Loucy (cell line): ENCODE results near the gene CDC26.
"Not testable (repeated sequence)": the region's sequence is repeated elsewhere in the genome, so short reads cannot be mapped to it uniquely, and the experiment has no call there.

Experiments
- H2AFZ ChIP-seq: fragments of 200-600 bp; sonication (generic); 2 replicates; pipeline ENCODE4 v1.6.0; 2016; ENCODE audit warnings: antibody characterized with exemption, mild to moderate bottlenecking, low read length, moderate library complexity
- H3F3A ChIP-seq: fragments of 200-600 bp; 2 replicates; pipeline ENCODE4 v1.6.0; 2016; ENCODE audit warnings: antibody characterized with exemption, low read depth, mild to moderate bottlenecking
- H3K27me3 ChIP-seq: fragments of 200-600 bp; sonication (generic); 2 replicates; pipeline ENCODE4 v1.6.1; 2014; ENCODE audit warnings: low read length, mild to moderate bottlenecking; ENCODE audit not compliant: insufficient read depth, poor library complexity, severe bottlenecking
- H3K36me3 ChIP-seq: fragments of 200-600 bp; sonication (generic); 2 replicates; pipeline ENCODE4 v1.6.1; 2016; ENCODE audit warnings: low read length; ENCODE audit not compliant: insufficient read depth
- H3K4me1 ChIP-seq: fragments of 200-600 bp; sonication (generic); 2 replicates; pipeline ENCODE4 v1.5.1; 2014; ENCODE audit warnings: low read length, mild to moderate bottlenecking; ENCODE audit not compliant: insufficient read depth, poor library complexity, severe bottlenecking
- H3K4me2 ChIP-seq: fragments of 200-600 bp; sonication (generic); 2 replicates; pipeline ENCODE4 v1.6.0; 2014; ENCODE audit warnings: antibody characterized with exemption, low read length, low read depth, mild to moderate bottlenecking; ENCODE audit not compliant: poor library complexity, severe bottlenecking
- H3K4me3 ChIP-seq: fragments of 200-600 bp; sonication (generic); 2 replicates; pipeline ENCODE4 v1.5.1; 2014; ENCODE audit warnings: low read length, mild to moderate bottlenecking, mixed read lengths; ENCODE audit not compliant: poor library complexity, severe bottlenecking
- H3K79me2 ChIP-seq: fragments of 200-600 bp; sonication (generic); 2 replicates; pipeline ENCODE4 v1.6.1; 2014; ENCODE audit warnings: low read length; ENCODE audit not compliant: insufficient read depth
- H3K9ac ChIP-seq: fragments of 200-600 bp; sonication (generic); 2 replicates; pipeline ENCODE4 v1.6.0; 2014; ENCODE audit warnings: mild to moderate bottlenecking, low read depth, low read length, moderate library complexity; ENCODE audit not compliant: poor library complexity, severe bottlenecking
- H3K9me2 ChIP-seq: fragments of 200-600 bp; sonication (generic); replicated peaks from 2 replicates; pipeline ENCODE4 v1.6.1; 2016; ENCODE audit warnings: low read depth, low read length, mixed read lengths
- H3K9me3 ChIP-seq: fragments of 200-600 bp; sonication (generic); 2 replicates; pipeline ENCODE4 v1.6.1; 2014; ENCODE audit warnings: mild to moderate bottlenecking, antibody characterized with exemption, low read length, low read depth; ENCODE audit not compliant: insufficient read depth
- H4K20me1 ChIP-seq: fragments of 200-600 bp; sonication (generic); 2 replicates; pipeline ENCODE4 v1.6.0; 2014; ENCODE audit warnings: antibody characterized with exemption, low read length, mild to moderate bottlenecking; ENCODE audit not compliant: insufficient read depth, poor library complexity, severe bottlenecking
- CTCF ChIP-seq: fragments of 200-600 bp; sonication (generic); conservative IDR thresholded peaks from 2 replicates; pipeline ENCODE4 v1.5.1; 2014; ENCODE audit warnings: mild to moderate bottlenecking, antibody characterized with exemption, low read length
- EZH2phosphoT487 ChIP-seq: fragments of 200-600 bp; IDR thresholded peaks from 2 replicates; pipeline ENCODE4 v1.6.1; 2018; ENCODE audit warnings: antibody characterized with exemption, mild to moderate bottlenecking, moderate library complexity, borderline replicate concordance

The CDC26 gene

DNA sequence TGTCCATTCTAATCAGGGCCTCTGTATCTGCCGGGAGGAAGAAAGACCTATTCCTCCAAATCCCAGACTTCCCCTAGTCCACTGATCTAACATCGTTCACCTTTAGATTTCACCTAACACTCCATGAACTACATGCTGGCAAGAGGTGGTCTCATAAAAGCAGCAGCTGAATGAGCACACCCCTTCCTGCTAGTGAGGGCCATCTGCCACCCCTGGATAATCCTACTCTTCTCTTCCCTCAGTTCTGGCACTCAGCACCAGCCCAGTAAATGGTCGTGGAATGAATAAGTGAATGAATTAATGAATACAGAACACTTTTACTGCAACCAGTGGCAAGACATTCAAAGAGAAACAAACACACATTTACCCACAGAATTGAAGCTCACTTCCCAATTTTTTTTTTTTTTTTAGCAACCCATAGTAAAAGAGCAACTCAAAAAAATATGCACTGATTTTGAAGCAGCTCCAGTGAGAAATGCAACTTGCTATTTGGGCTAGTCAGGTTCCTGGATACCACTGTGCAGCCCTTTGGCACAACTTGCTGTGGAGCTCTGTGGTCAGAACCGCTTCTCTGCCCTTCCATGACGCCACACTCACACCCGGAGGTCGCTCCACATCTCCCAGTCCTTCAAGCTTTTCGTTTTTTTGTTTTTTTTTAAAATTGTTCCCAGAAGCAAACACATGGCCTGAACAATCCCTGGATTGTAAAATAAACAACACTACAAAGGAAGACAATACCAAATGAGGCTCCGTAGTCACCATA lies 21.6 kb upstream of the CDC26 start:
- H3K4me1 ChIP-seq = no peaks in the 10 kb centered on the region
- no peaks in the 10 kb centered on the region for H3K27me3 ChIP-seq
- no peak overlapping the region for H3K9ac ChIP-seq
- H3K79me2 ChIP-seq = no peaks in the 10 kb centered on the region
- H4K20me1 ChIP-seq = no peaks in the 10 kb centered on the region
- no peak overlapping the region for H2AFZ ChIP-seq
- no peak overlapping the region for H3K4me3 ChIP-seq
- no peaks in the 10 kb centered on the region for H3K9me3 ChIP-seq
- TF ChIP-seq CTCF = no peak
- no peak for TF ChIP-seq EZH2phosphoT487
- no peak overlapping the region for H3K4me2 ChIP-seq
- peaks cover 20% of the 10 kb centered on the region; the same call in 1 of the 2 replicates for H3K36me3 ChIP-seq
- H3K9me2 ChIP-seq = no peaks in the 10 kb centered on the region
- H3F3A ChIP-seq = no peaks in the 10 kb centered on the region; the same call in 1 of the 2 replicates

GRCh38 chr9:113296247-113296646 lies 20.9 kb upstream of the CDC26 start:
- H3K36me3 ChIP-seq = peaks cover 28% of the 10 kb centered on the region; the same call in 1 of the 2 replicates
- H3K4me3 ChIP-seq, H3K79me2 ChIP-seq, H3K9ac ChIP-seq, H3K4me1 ChIP-seq, H3K27me3 ChIP-seq, H4K20me1 ChIP-seq, H3K4me2 ChIP-seq, H3K9me2 ChIP-seq, H2AFZ ChIP-seq, H3K9me3 ChIP-seq, H3F3A ChIP-seq: not testable (repeated sequence)

- H3K4me2 ChIP-seq = no peak overlapping the region
- TF ChIP-seq CTCF (no peak), EZH2phosphoT487 (no peak)
- no peaks in the 10 kb centered on the region for H3K79me2 ChIP-seq
- no peaks in the 10 kb centered on the region; the same call in 1 of the 2 replicates for H3F3A ChIP-seq
- no peak overlapping the region for H3K4me3 ChIP-seq
- no peak overlapping the region for H3K9ac ChIP-seq
- no peaks in the 10 kb centered on the region for H3K9me2 ChIP-seq
- H4K20me1 ChIP-seq = no peaks in the 10 kb centered on the region
- H3K9me3 ChIP-seq = no peaks in the 10 kb centered on the region
- H3K27me3 ChIP-seq = no peaks in the 10 kb centered on the region
- H3K36me3 ChIP-seq = peaks cover 55% of the 10 kb centered on the region; the same call in 1 of the 2 replicates
- no peaks in the 10 kb centered on the region for H3K4me1 ChIP-seq
- no peak overlapping the region for H2AFZ ChIP-seq
These were observed 18.0 kb upstream of the CDC26 start for GRCh38 chr9:113293285-113293878.
